ENCODE measurements around the gene MYO5A. TPM values are rescaled to one million over a fixed set of nuclear protein-coding genes. Genes with fewer than 3 reads are reported as not detected.
"Not testable (repeated sequence)": the region's sequence is repeated elsewhere in the genome, so short reads cannot be mapped to it uniquely, and the experiment has no call there.

The MYO5A gene
- total RNA-seq, 1 experiment from 2014 or later = 29.2 TPM

- no peaks in the 10 kb centered on the region for H3K4me1 Mint-ChIP-seq
- no peak for ATAC-seq
- no peak overlapping the region for H3K27ac Mint-ChIP-seq
- CTCF ChIA-PET = no interaction called here
- TF ChIP-seq E2F4 (CRISPR knock-in tag; IDR thresholded peaks at IDR 0.05; ENCODE audit: borderline replicate concordance, low read depth) (no peak), E2F5 (CRISPR knock-in tag; IDR thresholded peaks at IDR 0.05) (no peak), HMGXB4 (CRISPR knock-in tag; IDR thresholded peaks at IDR 0.05) (no peak), FOXJ3 (CRISPR knock-in tag; IDR thresholded peaks at IDR 0.05; ENCODE audit: borderline replicate concordance) (no peak), ZMAT4 (CRISPR knock-in tag; IDR thresholded peaks at IDR 0.05) (no peak), ETV6 (CRISPR knock-in tag; IDR thresholded peaks at IDR 0.05) (no peak), SOX15 (CRISPR knock-in tag; IDR thresholded peaks at IDR 0.05) (no peak), NR2C2 (CRISPR knock-in tag; IDR thresholded peaks at IDR 0.05) (no peak), EMX1 (CRISPR knock-in tag; IDR thresholded peaks at IDR 0.05) (no peak), GRHL2 (CRISPR knock-in tag; IDR thresholded peaks at IDR 0.05; ENCODE audit: insufficient replicate concordance, severe bottlenecking) (no peak), ZNF281 (CRISPR knock-in tag; IDR thresholded peaks at IDR 0.05) (no peak), ZNF512 (CRISPR knock-in tag; IDR thresholded peaks at IDR 0.05; ENCODE audit: borderline replicate concordance) (no peak)
- POLR2A ChIA-PET = no interaction called here
- H3K4me3 Mint-ChIP-seq = no peak overlapping the region
- 0 out of 2 replicates have a peak, but pooled peaks cover 3% of the 10 kb centered on the region for H3K9me3 Mint-ChIP-seq
- H3K27me3 Mint-ChIP-seq (ENCODE audit: low read depth) = no peaks in the 10 kb centered on the region
- H3K36me3 Mint-ChIP-seq = no peaks in the 10 kb centered on the region
- no peak for DNase-seq (ENCODE audit: low spot score)
Measured at GRCh38 chr15:52576692-52577091, 48.0 kb upstream of the MYO5A start.

- POLR2A ChIA-PET; H3K4me1 Mint-ChIP-seq; H3K27ac Mint-ChIP-seq; H3K27me3 Mint-ChIP-seq (ENCODE audit: low read depth); H3K9me3 Mint-ChIP-seq; H3K4me3 Mint-ChIP-seq; DNase-seq (ENCODE audit: low spot score); ATAC-seq; H3K36me3 Mint-ChIP-seq: not testable (repeated sequence)
- CTCF ChIA-PET = interaction anchor here (0.7 kb wide), 1 partner anchor 240 kb away, joined by 3 read pairs; no protein-coding TSS in a partner anchor
Measured at GRCh38 chr15:52575573-52575972, 46.9 kb upstream of the MYO5A start.

- H3K36me3 Mint-ChIP-seq = no peaks in the 10 kb centered on the region
- POLR2A ChIA-PET = interaction anchor here (0.6 kb wide), 1 partner anchor 146 kb away, joined by 4 read pairs; no protein-coding TSS in a partner anchor
- CTCF ChIA-PET = interaction anchor here (0.7 kb wide), 1 partner anchor 239 kb away, joined by 3 read pairs; no protein-coding TSS in a partner anchor
- ATAC-seq (no peak), DNase-seq (ENCODE audit: low spot score) (no peak)
- H3K4me3 Mint-ChIP-seq = no peak overlapping the region
- H3K9me3 Mint-ChIP-seq = 0 out of 2 replicates have a peak, but pooled peaks cover 3% of the 10 kb centered on the region
- no peaks in the 10 kb centered on the region for H3K27me3 Mint-ChIP-seq (ENCODE audit: low read depth)
- H3K27ac Mint-ChIP-seq = no peak overlapping the region
- no peaks in the 10 kb centered on the region for H3K4me1 Mint-ChIP-seq
- TF ChIP-seq CTCF (IDR thresholded peaks at IDR 0.05) (no peak), IRF1 (CRISPR knock-in tag; IDR thresholded peaks at IDR 0.05) (no peak), ZNF232 (CRISPR knock-in tag; IDR thresholded peaks at IDR 0.05) (no peak), ELF4 (CRISPR knock-in tag; IDR thresholded peaks at IDR 0.05; ENCODE audit: low read depth) (no peak), ZSCAN18 (CRISPR knock-in tag; IDR thresholded peaks at IDR 0.05) (no peak), E2F5 (CRISPR knock-in tag; IDR thresholded peaks at IDR 0.05) (no peak)
Measured at GRCh38 chr15:52575072-52575471, 46.4 kb upstream of the MYO5A start.
